IPS DF 6.9 (cell line): ENCODE measurements around the gene ZIC1.

ENCODE experiments used
- DNase-seq: peaks from one replicate; pipeline ENCODE4 v3.0.0-alpha.2; 2013; ENCODE audit warnings: low read depth, low spot score
- H3K27ac ChIP-seq: one replicate; pipeline ENCODE4 v1.5.1; 2013; ENCODE audit warnings: low read length, control low read depth
- H3K27me3 ChIP-seq: 2 replicates; pipeline ENCODE4 v1.6.1; 2013; ENCODE audit warnings: mild to moderate bottlenecking, low read length; ENCODE audit not compliant: control insufficient read depth, insufficient read depth
- H3K36me3 ChIP-seq: 2 replicates; pipeline ENCODE4 v1.6.1; 2013; ENCODE audit warnings: low read length; ENCODE audit not compliant: control insufficient read depth, insufficient read depth
- H3K4me1 ChIP-seq: 2 replicates; pipeline ENCODE4 v1.6.1; 2013; ENCODE audit warnings: low read length; ENCODE audit not compliant: control insufficient read depth, insufficient read depth
- H3K4me3 ChIP-seq: 2 replicates; pipeline ENCODE4 v1.5.1; 2013; ENCODE audit warnings: mild to moderate bottlenecking, low read length
- H3K9me3 ChIP-seq: 2 replicates; pipeline ENCODE4 v1.6.1; 2013; ENCODE audit warnings: low read length, inconsistent platforms; ENCODE audit not compliant: control insufficient read depth, insufficient read depth
- WGBS: extraction: QIAGEN DNeasy Blood & Tissue Kit; methylation state at CpG from one replicate; pipeline ENCODE4 v1.1.7; 2013; ENCODE audit warnings: mixed read lengths, missing lambda C conversion rate; ENCODE audit not compliant: insufficient read length, insufficient coverage; 5-methylcytosine and 5-hydroxymethylcytosine counted together

The ZIC1 gene

GRCh38 chr3:147418371-147418781, 9.2 kb downstream of the ZIC1 start:
- no peak overlapping the region for H3K4me3 ChIP-seq
- H3K9me3 ChIP-seq = no peaks in the 10 kb centered on the region
- no CpG with 5 or more reads among the region's 4 CpGs for WGBS
- peaks cover 66% of the 10 kb centered on the region for H3K27me3 ChIP-seq
- no peaks in the 10 kb centered on the region for H3K36me3 ChIP-seq
- H3K27ac ChIP-seq = no peak overlapping the region
- peaks cover 6% of the 10 kb centered on the region; the same call in 1 of the 2 replicates for H3K4me1 ChIP-seq
- DNase-seq = no peak

DNA sequence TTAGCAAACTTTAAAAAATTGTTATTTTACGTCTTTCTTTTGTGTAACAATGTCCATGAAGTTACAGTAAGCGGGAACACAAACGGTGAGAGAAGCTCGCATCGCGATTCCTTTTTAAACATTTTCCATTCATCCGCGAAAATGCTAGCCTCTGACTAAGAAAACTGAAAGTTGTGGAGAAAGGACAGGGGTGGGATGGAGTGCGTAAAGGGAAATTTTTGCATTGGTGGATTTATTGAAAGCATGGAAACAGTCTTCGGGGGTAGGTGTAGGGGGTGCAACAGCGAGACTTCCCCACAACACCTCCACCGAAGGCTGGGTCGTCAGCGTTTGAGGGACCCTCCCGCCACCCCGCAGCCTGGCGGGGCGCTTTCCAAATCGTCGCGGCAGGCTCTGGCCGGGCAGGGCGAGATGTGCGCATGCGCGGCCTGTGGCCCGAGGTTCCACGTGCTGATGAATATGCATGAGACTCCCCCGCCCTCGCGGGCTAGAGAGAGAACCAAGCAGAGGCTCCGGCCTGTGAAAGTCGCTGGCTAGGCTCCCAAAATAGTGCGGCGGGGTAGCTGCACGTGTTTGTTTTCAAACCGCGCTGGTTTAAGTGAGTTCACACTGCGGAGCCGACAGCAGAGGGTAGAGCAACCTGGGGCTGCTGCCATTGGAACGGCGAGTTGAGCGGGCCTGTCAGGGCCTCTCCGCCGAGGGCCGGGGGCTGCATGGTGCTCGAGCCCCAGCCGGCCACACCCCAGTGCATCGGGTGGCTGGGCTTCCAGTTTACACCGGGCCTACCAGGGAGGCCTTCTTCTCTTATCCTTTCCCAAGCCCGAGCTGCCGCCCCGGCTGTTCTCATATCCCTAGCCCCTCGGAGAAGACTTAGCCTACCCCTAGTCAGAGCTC, 9.9 kb downstream of the ZIC1 start:
- Histone ChIP-seq H3K4me1 (peaks cover 6% of the 10 kb centered on the region; the same call in 1 of the 2 replicates), H3K27me3 (peaks cover 70% of the 10 kb centered on the region), H3K27ac (no peak overlapping the region), H3K9me3 (no peaks in the 10 kb centered on the region), H3K4me3 (peak overlapping the region; percentile 33; the same call in 1 of the 2 replicates), H3K36me3 (no peaks in the 10 kb centered on the region)
- no CpG with 5 or more reads among the region's 54 CpGs for WGBS
- DNase-seq = no peak

- DNase-seq = no peak
- Histone ChIP-seq H3K9me3 (no peaks in the 10 kb centered on the region), H3K27me3 (peaks cover 69% of the 10 kb centered on the region), H3K4me3 (no peak overlapping the region; the same call in 1 of the 2 replicates), H3K36me3 (no peaks in the 10 kb centered on the region), H3K27ac (no peak overlapping the region), H3K4me1 (peaks cover 6% of the 10 kb centered on the region; the same call in 1 of the 2 replicates)
- WGBS = no CpG with 5 or more reads among the region's 10 CpGs
Measured at GRCh38 chr3:147419781-147420224, 10.6 kb downstream of the ZIC1 start.

DNA sequence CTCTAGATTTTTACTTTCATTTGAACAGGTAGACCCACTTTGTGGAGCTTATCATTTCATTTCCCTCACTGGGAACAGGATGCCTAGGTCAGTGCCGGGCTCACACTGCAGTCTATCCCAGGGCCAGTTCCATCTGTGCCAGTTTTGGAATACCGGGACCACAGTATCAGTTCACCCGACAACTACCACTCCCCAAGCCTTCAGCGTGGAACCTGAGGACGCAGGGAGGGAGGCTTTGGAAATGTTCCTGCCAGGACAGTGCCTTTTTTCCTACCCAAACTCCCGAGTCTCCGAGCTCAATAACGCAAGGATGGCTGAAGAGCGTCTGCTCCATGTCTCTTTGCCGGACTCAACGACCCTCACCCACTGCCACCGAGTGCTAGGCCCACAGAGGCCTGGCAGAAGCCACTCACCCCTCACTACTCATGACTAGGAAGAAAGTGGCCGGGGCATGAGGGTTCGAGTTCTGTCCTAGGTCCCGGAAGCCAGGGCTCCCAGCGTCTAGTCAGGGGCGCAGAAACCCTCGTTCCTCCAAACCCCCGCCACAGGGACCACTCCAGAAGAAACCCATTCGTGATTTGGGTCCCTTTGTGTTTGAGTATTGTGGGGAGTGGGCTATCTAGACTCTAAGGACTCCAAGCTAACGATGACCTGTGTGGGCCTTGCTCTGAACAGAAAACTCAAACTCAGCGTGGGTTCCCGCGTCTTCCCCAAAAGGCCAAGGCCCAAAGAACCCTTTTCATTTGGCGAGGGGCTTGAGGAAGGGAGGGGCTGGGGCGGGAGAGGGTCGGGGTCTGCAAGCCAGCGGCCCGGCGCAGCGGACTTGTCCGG, 11.4 kb downstream of the ZIC1 start:
- H3K4me1 ChIP-seq = peaks cover 5% of the 10 kb centered on the region; the same call in 1 of the 2 replicates
- WGBS = no CpG with 5 or more reads among the region's 32 CpGs
- H3K9me3 ChIP-seq = no peaks in the 10 kb centered on the region
- no peak for DNase-seq
- peaks cover 69% of the 10 kb centered on the region for H3K27me3 ChIP-seq
- H3K4me3 ChIP-seq = peak overlapping the region; percentile 16; the same call in 1 of the 2 replicates
- no peak overlapping the region for H3K27ac ChIP-seq
- H3K36me3 ChIP-seq = no peaks in the 10 kb centered on the region

DNA sequence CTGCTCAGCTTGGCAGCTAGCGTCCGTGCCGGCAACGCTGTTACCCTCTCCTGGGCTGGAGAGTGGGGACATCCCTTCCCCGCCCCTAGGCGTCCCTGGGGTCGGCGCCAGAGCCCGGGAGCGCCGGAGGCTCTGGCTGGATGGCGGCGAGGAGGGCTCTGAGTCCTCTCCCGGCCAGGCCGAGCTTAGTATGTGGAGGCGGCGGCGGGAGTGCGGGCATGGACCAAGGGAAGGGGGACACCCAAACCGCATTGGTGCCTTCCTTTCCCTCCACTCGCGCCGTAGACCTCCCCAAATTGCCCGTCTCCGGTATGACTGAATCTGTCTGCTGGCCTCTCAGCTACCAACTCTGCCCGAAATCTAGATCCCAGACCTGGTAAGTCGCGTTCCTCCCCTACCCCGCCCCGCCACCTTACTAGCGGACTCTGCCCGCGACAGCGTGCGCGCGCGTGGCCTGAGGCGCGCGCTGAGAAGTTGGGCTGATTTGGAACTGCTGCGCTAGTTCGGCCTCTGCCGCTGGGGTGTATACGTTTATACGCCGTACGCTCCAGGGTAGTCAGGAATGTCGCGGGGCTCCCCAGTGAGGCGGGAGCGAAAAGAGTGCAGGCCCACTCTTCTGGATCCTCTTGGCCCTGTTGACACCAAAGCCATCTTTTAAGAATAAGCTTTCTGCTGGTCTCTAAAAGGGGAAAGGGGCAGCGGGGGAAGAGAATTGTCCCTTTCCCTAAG, 12.2 kb downstream of the ZIC1 start:
- Histone ChIP-seq H3K27ac (no peak overlapping the region), H3K27me3 (peaks cover 69% of the 10 kb centered on the region), H3K4me3 (peak overlapping the region; percentile 16; the same call in 1 of the 2 replicates), H3K4me1 (peaks cover 5% of the 10 kb centered on the region; the same call in 1 of the 2 replicates), H3K36me3 (no peaks in the 10 kb centered on the region), H3K9me3 (no peaks in the 10 kb centered on the region)
- DNase-seq = no peak
- WGBS = no CpG with 5 or more reads among the region's 53 CpGs

DNA sequence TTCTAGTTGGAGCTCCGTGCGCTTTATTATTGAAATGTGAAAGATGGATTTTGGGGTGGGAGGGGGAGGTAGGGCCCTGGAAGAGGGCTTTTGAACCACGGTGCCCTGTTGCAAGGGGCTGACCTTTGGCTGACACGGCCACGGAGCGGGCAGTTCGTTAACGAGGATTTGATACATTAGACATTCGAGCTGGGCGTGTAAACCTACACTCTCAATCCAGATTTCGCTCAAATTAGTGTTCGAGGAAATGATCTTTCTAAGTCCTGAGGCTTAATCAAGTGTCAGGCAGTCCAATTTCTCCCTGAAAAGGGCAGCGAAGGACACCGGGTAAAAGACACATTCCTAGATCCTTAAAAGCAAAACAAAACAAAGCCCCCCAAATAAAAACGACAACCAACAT, 13.0 kb downstream of the ZIC1 start:
- no peak for DNase-seq
- Histone ChIP-seq H3K4me3 (no peak overlapping the region), H3K9me3 (no peaks in the 10 kb centered on the region), H3K27ac (no peak overlapping the region), H3K27me3 (peaks cover 67% of the 10 kb centered on the region), H3K36me3 (no peaks in the 10 kb centered on the region), H3K4me1 (peaks cover 5% of the 10 kb centered on the region; the same call in 1 of the 2 replicates)
- no CpG with 5 or more reads among the region's 15 CpGs for WGBS

- no CpG with 5 or more reads among the region's 36 CpGs for WGBS
- H3K27ac ChIP-seq = no peak overlapping the region
- no peak for DNase-seq
- H3K27me3 ChIP-seq = peaks cover 66% of the 10 kb centered on the region
- no peaks in the 10 kb centered on the region for H3K36me3 ChIP-seq
- no peak overlapping the region; the same call in 1 of the 2 replicates for H3K4me3 ChIP-seq
- peaks cover 5% of the 10 kb centered on the region; the same call in 1 of the 2 replicates for H3K4me1 ChIP-seq
- no peaks in the 10 kb centered on the region for H3K9me3 ChIP-seq
Measured at GRCh38 chr3:147422601-147423536, 13.7 kb downstream of the ZIC1 start.

GRCh38 chr3:147423537-147423797, 14.3 kb downstream of the ZIC1 start:
- Histone ChIP-seq H3K4me3 (no peak overlapping the region; the same call in 1 of the 2 replicates), H3K9me3 (no peaks in the 10 kb centered on the region), H3K4me1 (peaks cover 5% of the 10 kb centered on the region; the same call in 1 of the 2 replicates), H3K36me3 (no peaks in the 10 kb centered on the region), H3K27ac (no peak overlapping the region), H3K27me3 (peaks cover 60% of the 10 kb centered on the region)
- no peak for DNase-seq
- WGBS = no CpG with 5 or more reads among the region's 3 CpGs

DNA sequence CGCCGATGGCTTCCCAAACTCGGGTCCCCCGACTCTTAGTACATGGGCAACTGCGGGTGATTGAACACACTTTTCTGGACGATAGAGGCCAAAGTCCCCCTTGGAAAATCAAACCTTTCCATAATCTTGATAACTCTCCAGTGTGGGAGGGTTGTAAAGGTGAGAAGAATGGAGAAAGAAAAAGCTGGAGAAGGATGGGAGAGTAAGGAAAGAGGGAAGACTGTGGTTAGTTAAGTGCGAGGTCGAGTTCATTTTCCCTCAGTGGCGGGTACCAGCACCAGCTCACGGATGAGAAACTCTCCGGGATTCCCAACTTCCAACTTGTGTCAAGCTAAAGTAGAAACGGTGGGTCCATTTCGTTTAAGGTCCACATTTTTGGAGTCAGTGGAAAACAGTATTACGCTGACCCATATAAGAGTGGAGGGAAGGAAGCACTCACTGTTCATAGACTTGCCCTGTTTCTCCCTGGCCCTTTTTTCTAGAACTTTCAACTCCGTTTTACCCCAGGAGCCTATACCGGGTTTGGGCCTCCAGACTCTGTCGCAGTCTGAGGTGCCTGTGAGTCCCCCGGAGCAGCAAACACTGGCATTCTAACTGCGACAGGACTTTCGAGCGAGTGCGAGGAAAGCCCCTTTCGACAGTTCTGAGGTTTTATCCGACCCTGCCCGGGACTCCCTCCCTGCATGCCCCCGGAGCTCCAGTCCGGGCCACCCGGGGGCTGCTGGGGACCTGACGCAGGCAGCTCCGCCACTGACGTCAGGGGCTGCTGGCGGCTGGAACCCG, 14.8 kb downstream of the ZIC1 start:
- Histone ChIP-seq H3K27me3 (peaks cover 55% of the 10 kb centered on the region), H3K9me3 (no peaks in the 10 kb centered on the region), H3K36me3 (no peaks in the 10 kb centered on the region), H3K27ac (no peak overlapping the region), H3K4me1 (peaks cover 5% of the 10 kb centered on the region; the same call in 1 of the 2 replicates), H3K4me3 (peak overlapping the region; percentile 2; the same call in 1 of the 2 replicates)
- no peak for DNase-seq
- no CpG with 5 or more reads among the region's 33 CpGs for WGBS
